Panc1 (cell line): Measurements from ENCODE around the gene PDE3B. TPM values are rescaled to one million over a fixed set of nuclear protein-coding genes. Genes with fewer than 3 reads are reported as not detected.

Experiments
- ATAC-seq: fragments of 200-7000 bp; cut with Tn5 transposase; 2 replicates; pipeline ENCODE4 v1.9.1; 2020; ENCODE audit warnings: mild to moderate bottlenecking, moderate library complexity
- BruUV-seq: library from RNA; stranded (reverse); fragments of 400-500 nt; replicated peaks from 2 replicates; lab custom pipeline; 2021; lab: Mats Ljungman, UMichigan
- CTCF ChIA-PET: fragments of 300-600 bp; sonication (Branson Sonifier 250); formaldehyde crosslinking; loops from one replicate; lab custom pipeline; 2022; ENCODE audit warnings: antibody characterized with exemption; lab: Charles Lee
- POLR2A ChIA-PET: fragments of 300-600 bp; sonication (Branson Sonifier 250); formaldehyde crosslinking; loops from one replicate; lab custom pipeline; 2022; ENCODE audit warnings: antibody characterized with exemption; lab: Charles Lee
- DNase-seq: peaks from one replicate; pipeline ENCODE4 v3.0.0-alpha.2; 2010; ENCODE audit warnings: low read depth, low spot score
- H3K27ac ChIP-seq: 2 replicates; pipeline ENCODE4 v1.5.1; 2011; ENCODE audit warnings: mild to moderate bottlenecking, low read length, inconsistent platforms
- H3K27me3 ChIP-seq: fragments of 200-500 bp; sonication (Bioruptor generic); 2 replicates; pipeline ENCODE4 v1.6.0; 2014; ENCODE audit warnings: low read length, inconsistent platforms; ENCODE audit not compliant: control insufficient read depth, insufficient read depth
- H3K36me3 ChIP-seq: fragments of 200-500 bp; sonication (Bioruptor generic); 2 replicates; pipeline ENCODE4 v1.5.1; 2014; ENCODE audit warnings: inconsistent platforms, mild to moderate bottlenecking, low read length, moderate library complexity; ENCODE audit not compliant: control insufficient read depth, insufficient read depth
- H3K4me1 ChIP-seq: 2 replicates; pipeline ENCODE4 v1.5.1; 2011; ENCODE audit warnings: inconsistent platforms, mild to moderate bottlenecking, low read length, moderate library complexity; ENCODE audit not compliant: control insufficient read depth, insufficient read depth
- H3K4me3 ChIP-seq, 2 experiments: 2 replicates each; pipeline ENCODE4 v1.5.1; 2011 to 2012; ENCODE audit warnings: low read depth in 2 of 2, low read length in 2 of 2, mild to moderate bottlenecking in 2 of 2, inconsistent platforms in 1 of 2, moderate library complexity in 1 of 2
- H3K9me3 ChIP-seq: fragments of 200-500 bp; sonication (Bioruptor generic); 2 replicates; pipeline ENCODE4 v1.5.1; 2014; ENCODE audit warnings: low read depth, mild to moderate bottlenecking, inconsistent platforms, low read length, moderate library complexity; ENCODE audit not compliant: control insufficient read depth, insufficient read depth
- CTCF ChIP-seq: fragments of 450-650 bp; IDR thresholded peaks from 2 replicates; pipeline ENCODE4 v1.5.1; 2017; ENCODE audit warnings: mild to moderate bottlenecking
- POLR2AphosphoS5 ChIP-seq: IDR thresholded peaks from 2 replicates; pipeline ENCODE4 v1.6.1; 2012; ENCODE audit warnings: mild to moderate bottlenecking, low read depth, low read length, moderate library complexity
- REST ChIP-seq, 2 experiments: IDR thresholded peaks; 2 replicates each; pipeline ENCODE4 v1.6.1; 2011 to 2012; ENCODE audit warnings: low read depth in 2 of 2, control low read depth in 1 of 2, low read length in 1 of 2, mild to moderate bottlenecking in 1 of 2, moderate library complexity in 1 of 2; ENCODE audit not compliant: insufficient read depth in 1 of 2
- SIN3A ChIP-seq: IDR thresholded peaks from 2 replicates; pipeline ENCODE4 v1.6.1; 2012; ENCODE audit warnings: low read depth, mild to moderate bottlenecking, low read length, moderate library complexity, borderline replicate concordance; ENCODE audit not compliant: insufficient read depth
- TCF7L2 ChIP-seq: IDR thresholded peaks from 2 replicates; pipeline ENCODE4 v1.6.1; 2011; ENCODE audit warnings: mild to moderate bottlenecking, low read depth, low read length, inconsistent platforms
- in situ Hi-C: cut with HindIII; loops from 2 replicates; pipeline ENCODE4 v1.10.0; 2016; ENCODE audit warnings: low sequenced_read_pairs, low pct_unique_long_range_greater_than_20kb
- intact Hi-C: fragments of 100-400 bp; cut with micrococcal nuclease; formaldehyde crosslinking; loops from one replicate; pipeline ENCODE4 v1.10.0; 2022; ENCODE audit not compliant: unreplicated experiment
- total RNA-seq: library from RNA; stranded (reverse); gene quantifications from one replicate; pipeline ENCODE4 v1.2.1, GENCODE V29; 2021; ENCODE audit not compliant: unreplicated experiment

PDE3B gene
- total RNA-seq, 1 experiment from 2014 or later, result 33.0 TPM

- POLR2A ChIA-PET, result no interaction called here
- Histone ChIP-seq H3K27ac (no peak overlapping the region), H3K4me3 (no peak overlapping the region), H3K27me3 (no peaks in the 10 kb centered on the region), H3K4me1 (no peaks in the 10 kb centered on the region), H3K9me3 (peaks cover 4% of the 10 kb centered on the region; the same call in 1 of the 2 replicates), H3K36me3 (no peaks in the 10 kb centered on the region)
- ATAC-seq (no peak), DNase-seq (no peak)
- intact Hi-C loops, result no loop called here
- in situ Hi-C loops, result no loop called here
- CTCF ChIA-PET, result no interaction called here
- TF ChIP-seq CTCF (no peak), TCF7L2 (no peak), POLR2AphosphoS5 (no peak), REST (IDR thresholded peaks at IDR 0.05; ENCODE audit: insufficient read depth in 1 of 2, low read depth in 2 of 2, low read length in 1 of 2) (no peak), SIN3A (no peak)
- BruUV-seq, result no TSS peak
Observed at GRCh38 chr11:14677146-14677545, 33.5 kb downstream of the PDE3B start.

GRCh38 chr11:14678350-14678749 lies 34.7 kb downstream of the PDE3B start:
- no peak overlapping the region for H3K4me3 ChIP-seq
- POLR2A ChIA-PET, result no interaction called here
- TF ChIP-seq SIN3A, result no peak
- H3K27ac ChIP-seq, result no peak overlapping the region
- no peak for ATAC-seq
- CTCF ChIA-PET, result no interaction called here
- H3K9me3 ChIP-seq, result peaks cover 4% of the 10 kb centered on the region; the same call in 1 of the 2 replicates
- no TSS peak for BruUV-seq
- H3K4me1 ChIP-seq, result no peaks in the 10 kb centered on the region
- DNase-seq, result no peak
- in situ Hi-C loops, result no loop called here
- no peaks in the 10 kb centered on the region for H3K36me3 ChIP-seq
- no peaks in the 10 kb centered on the region for H3K27me3 ChIP-seq
- intact Hi-C loops, result no loop called here

- no TSS peak for BruUV-seq
- no peak for ATAC-seq
- H3K9me3 ChIP-seq, result peaks cover 4% of the 10 kb centered on the region; the same call in 1 of the 2 replicates
- no peaks in the 10 kb centered on the region for H3K4me1 ChIP-seq
- DNase-seq, result no peak
- no peak overlapping the region for H3K27ac ChIP-seq
- ChIA-PET CTCF (no interaction called here), POLR2A (no interaction called here)
- no peaks in the 10 kb centered on the region for H3K27me3 ChIP-seq
- no peaks in the 10 kb centered on the region for H3K36me3 ChIP-seq
- in situ Hi-C loops (no loop called here), intact Hi-C loops (no loop called here)
- H3K4me3 ChIP-seq, result no peak overlapping the region
- no peak for TF ChIP-seq SIN3A
- TF ChIP-seq CTCF, result no peak
- no peak for TF ChIP-seq POLR2AphosphoS5
- no peak for TF ChIP-seq TCF7L2
- no peak for TF ChIP-seq REST (IDR thresholded peaks at IDR 0.05; ENCODE audit: insufficient read depth in 1 of 2, low read depth in 2 of 2, low read length in 1 of 2)
Observed at GRCh38 chr11:14679662-14680061, 36.1 kb downstream of the PDE3B start.
